ENCODE measurements around the gene FLNA.

DNA sequence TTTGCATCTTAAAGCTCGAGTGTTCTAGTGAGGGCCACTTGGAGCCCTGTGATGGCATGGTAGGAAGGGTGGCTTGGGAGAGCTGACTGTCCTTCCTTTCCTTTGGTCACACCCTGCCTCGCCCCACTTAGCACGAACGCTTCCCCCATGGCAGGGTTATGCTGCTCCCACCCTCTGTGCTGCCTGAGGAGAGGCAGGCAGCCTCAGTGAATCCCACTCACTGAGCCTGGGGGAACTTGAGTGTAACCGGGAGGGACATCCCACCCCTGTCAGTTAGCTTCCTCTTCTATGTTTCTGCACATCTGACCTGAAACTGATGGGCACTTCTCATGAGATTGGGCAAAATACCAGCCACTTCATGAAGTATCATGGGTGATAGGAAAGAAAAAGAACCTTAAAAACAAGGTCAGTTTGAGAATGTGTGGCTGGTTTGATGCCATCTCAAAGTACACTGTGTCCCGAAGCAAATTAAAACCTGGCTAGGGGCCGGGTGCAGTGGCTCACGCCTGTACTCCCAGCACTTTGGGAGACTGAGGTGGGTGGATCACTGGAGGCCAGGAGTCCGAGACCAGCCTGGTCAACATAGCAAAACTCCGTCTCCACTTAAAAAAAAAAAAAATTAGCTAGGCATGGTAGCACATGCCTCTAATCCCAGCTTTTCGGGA is 68.8 kb downstream of the FLNA start:
- TF ChIP-seq, protein P1, sequence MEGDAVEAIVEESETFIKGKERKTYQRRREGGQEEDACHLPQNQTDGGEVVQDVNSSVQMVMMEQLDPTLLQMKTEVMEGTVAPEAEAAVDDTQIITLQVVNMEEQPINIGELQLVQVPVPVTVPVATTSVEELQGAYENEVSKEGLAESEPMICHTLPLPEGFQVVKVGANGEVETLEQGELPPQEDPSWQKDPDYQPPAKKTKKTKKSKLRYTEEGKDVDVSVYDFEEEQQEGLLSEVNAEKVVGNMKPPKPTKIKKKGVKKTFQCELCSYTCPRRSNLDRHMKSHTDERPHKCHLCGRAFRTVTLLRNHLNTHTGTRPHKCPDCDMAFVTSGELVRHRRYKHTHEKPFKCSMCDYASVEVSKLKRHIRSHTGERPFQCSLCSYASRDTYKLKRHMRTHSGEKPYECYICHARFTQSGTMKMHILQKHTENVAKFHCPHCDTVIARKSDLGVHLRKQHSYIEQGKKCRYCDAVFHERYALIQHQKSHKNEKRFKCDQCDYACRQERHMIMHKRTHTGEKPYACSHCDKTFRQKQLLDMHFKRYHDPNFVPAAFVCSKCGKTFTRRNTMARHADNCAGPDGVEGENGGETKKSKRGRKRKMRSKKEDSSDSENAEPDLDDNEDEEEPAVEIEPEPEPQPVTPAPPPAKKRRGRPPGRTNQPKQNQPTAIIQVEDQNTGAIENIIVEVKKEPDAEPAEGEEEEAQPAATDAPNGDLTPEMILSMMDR (conservative IDR thresholded peaks at IDR 0.05) = no peak
- no peak for TF ChIP-seq EZH2 (IDR thresholded peaks at IDR 0.05; ENCODE audit: low read depth)

All from PC-9 (cell line).